ENCODE measurements around the gene COL5A1. TPM values are rescaled to one million over a fixed set of nuclear protein-coding genes. Genes with fewer than 3 reads are reported as not detected.

The COL5A1 gene
- total RNA-seq = 1 to 10 TPM; 1.6 to 2.8 (median 2.3) TPM

GRCh38 chr9:134641173-134641989 lies at the start of gene COL5A1:
Gene COL5A1, plus strand, starts transcription at chr9:134641803. Its CDS starts 385 bp downstream, at chr9:134642188.
- no peaks in the 10 kb centered on the region for H3K36me3 ChIP-seq
- H3K4me1 ChIP-seq = peaks cover 3% of the 10 kb centered on the region in 2 donors
- intact Hi-C loops (cut with DNase I; ENCODE audit: low total_unique reads) (no loop called here), in situ Hi-C loops (cut with MboI; ENCODE audit: low sequenced_read_pairs in 4 of 4) (no loop called here)
- peak within 1 kb of the TSS; percentile 46 to 53 (median 49) for H3K4me3 ChIP-seq
- DNase-seq = peak; percentile 62 to 74
- peak within 1 kb of the TSS; percentile 62 to 73 (median 70) for H3K27ac ChIP-seq
- no peaks in the 10 kb centered on the region for H3K9me3 ChIP-seq
- ATAC-seq = peak; percentile 45 to 57
- H3K27me3 ChIP-seq = peaks cover 22 to 43% (median 32%) of the 10 kb centered on the region in 3 donors
- TF ChIP-seq CTCF (IDR thresholded peaks at IDR 0.05 in 4 of 5, conservative IDR thresholded peaks at IDR 0.05 in 1 of 5) (peak in 1 of 5 experiments; percentile 16), POLR2A (IDR thresholded peaks at IDR 0.05) (peak; percentile 43 to 72)

GRCh38 chr9:134592018-134592818 lies 49.4 kb upstream of the COL5A1 start:
- intact Hi-C loops (cut with DNase I; ENCODE audit: low total_unique reads) (no loop called here), in situ Hi-C loops (cut with MboI; ENCODE audit: low sequenced_read_pairs in 4 of 4) (no loop called here)
- Histone ChIP-seq H3K36me3 (no peaks in the 10 kb centered on the region), H3K27ac (peak overlapping the region in 3 of 4 donors; percentile 33 to 64 (median 55)), H3K9me3 (no peaks in the 10 kb centered on the region), H3K4me3 (no peak overlapping the region), H3K4me1 (no peaks in the 10 kb centered on the region), H3K27me3 (peaks cover 0 to 6% (median 0%) of the 10 kb centered on the region in 3 donors)
- peak; percentile 58 to 74 for ATAC-seq
- DNase-seq = peak; percentile 29 to 73
- TF ChIP-seq CTCF (IDR thresholded peaks at IDR 0.05 in 4 of 5, conservative IDR thresholded peaks at IDR 0.05 in 1 of 5) (no peak), POLR2A (IDR thresholded peaks at IDR 0.05) (no peak)

- no peaks in the 10 kb centered on the region for H3K9me3 ChIP-seq
- no peaks in the 10 kb centered on the region for H3K36me3 ChIP-seq
- intact Hi-C loops (cut with DNase I; ENCODE audit: low total_unique reads) = no loop called here
- TF ChIP-seq POLR2A (IDR thresholded peaks at IDR 0.05) (no peak), CTCF (IDR thresholded peaks at IDR 0.05 in 4 of 5, conservative IDR thresholded peaks at IDR 0.05 in 1 of 5) (no peak)
- in situ Hi-C loops (cut with MboI; ENCODE audit: low sequenced_read_pairs in 4 of 4) = no loop called here
- ATAC-seq (no peak), DNase-seq (no peak)
- peaks cover 0 to 6% (median 0%) of the 10 kb centered on the region in 3 donors for H3K27me3 ChIP-seq
- H3K4me1 ChIP-seq = no peaks in the 10 kb centered on the region
- no peak overlapping the region for H3K4me3 ChIP-seq
- no peak overlapping the region for H3K27ac ChIP-seq
Measured at GRCh38 chr9:134592819-134593200, 48.8 kb upstream of the COL5A1 start.

GRCh38 chr9:134593286-134594077 lies 48.1 kb upstream of the COL5A1 start:
- in situ Hi-C loops (cut with MboI; ENCODE audit: low sequenced_read_pairs in 4 of 4) = no loop called here
- H3K9me3 ChIP-seq = no peaks in the 10 kb centered on the region

More at GRCh38 chr9:134593286-134594077, 48.1 kb upstream of the COL5A1 start:
- DNase-seq (no peak), ATAC-seq (no peak)
- intact Hi-C loops (cut with DNase I; ENCODE audit: low total_unique reads) = no loop called here
- Histone ChIP-seq H3K36me3 (no peaks in the 10 kb centered on the region), H3K4me3 (no peak overlapping the region), H3K27me3 (peaks cover 0 to 6% (median 0%) of the 10 kb centered on the region in 3 donors), H3K27ac (no peak overlapping the region), H3K4me1 (no peaks in the 10 kb centered on the region)
- TF ChIP-seq POLR2A (IDR thresholded peaks at IDR 0.05) = no peak
- TF ChIP-seq CTCF (IDR thresholded peaks at IDR 0.05 in 4 of 5, conservative IDR thresholded peaks at IDR 0.05 in 1 of 5) = no peak
